Measurements from ENCODE around the gene CLCN1. TPM values are rescaled to one million over a fixed set of nuclear protein-coding genes. Genes with fewer than 3 reads are reported as not detected.

CLCN1 gene
- total and polyA plus RNA-seq, 2 donors from 2014 or later = 0.35 TPM; not detected in 1

- Histone ChIP-seq H3K27ac (ENCODE audit: low read depth in 2 of 2, low read length in 2 of 2) (no peak overlapping the region), H3K4me3 (ENCODE audit: low read length in 3 of 3) (no peak overlapping the region), H3K9ac (ENCODE audit: low read length in 3 of 3) (no peak overlapping the region), H3K9me3 (ENCODE audit: control insufficient read depth in 2 of 3, insufficient read depth in 1 of 3, low read length in 3 of 3) (no peaks in the 10 kb centered on the region), H3K4me1 (ENCODE audit: control insufficient read depth in 2 of 3, insufficient read depth in 2 of 3, low read depth in 1 of 3, low read length in 3 of 3) (peaks cover 0 to 24% (median 0%) of the 10 kb centered on the region in 3 donors), H3K36me3 (ENCODE audit: control insufficient read depth in 2 of 3, insufficient read depth in 3 of 3, low read length in 3 of 3) (peaks cover 3 to 16% (median 8%) of the 10 kb centered on the region in 3 donors), H3K27me3 (ENCODE audit: control insufficient read depth, insufficient read depth, low read length) (no peaks in the 10 kb centered on the region)
- TF ChIP-seq CTCF (IDR thresholded peaks at IDR 0.05; ENCODE audit: borderline replicate concordance, extremely low read depth, insufficient read depth) = no peak
- DNase-seq (no peak), FAIRE-seq (no peak)
- intact Hi-C loops (cut with DNase I) = no loop called here
Measured at GRCh38 chr7:143392875-143393266, 77.0 kb downstream of the CLCN1 start.

- H3K27me3 ChIP-seq (ENCODE audit: control insufficient read depth, insufficient read depth, low read length) = no peaks in the 10 kb centered on the region
- FAIRE-seq (no peak), DNase-seq (no peak)
- no peak for TF ChIP-seq CTCF (IDR thresholded peaks at IDR 0.05; ENCODE audit: borderline replicate concordance, extremely low read depth, insufficient read depth)
- peaks cover 3 to 16% (median 8%) of the 10 kb centered on the region in 3 donors for H3K36me3 ChIP-seq (ENCODE audit: control insufficient read depth in 2 of 3, insufficient read depth in 3 of 3, low read length in 3 of 3)
- H3K27ac ChIP-seq (ENCODE audit: low read depth in 2 of 2, low read length in 2 of 2) = no peak overlapping the region
- no peak overlapping the region for H3K9ac ChIP-seq (ENCODE audit: low read length in 3 of 3)
- H3K4me1 ChIP-seq (ENCODE audit: control insufficient read depth in 2 of 3, insufficient read depth in 2 of 3, low read depth in 1 of 3, low read length in 3 of 3) = peaks cover 0 to 24% (median 0%) of the 10 kb centered on the region in 3 donors
- H3K4me3 ChIP-seq (ENCODE audit: low read length in 3 of 3) = no peak overlapping the region
- no peaks in the 10 kb centered on the region for H3K9me3 ChIP-seq (ENCODE audit: control insufficient read depth in 2 of 3, insufficient read depth in 1 of 3, low read length in 3 of 3)
- intact Hi-C loops (cut with DNase I) = no loop called here
Measured at GRCh38 chr7:143393267-143394041, 77.5 kb downstream of the CLCN1 start.

DNA sequence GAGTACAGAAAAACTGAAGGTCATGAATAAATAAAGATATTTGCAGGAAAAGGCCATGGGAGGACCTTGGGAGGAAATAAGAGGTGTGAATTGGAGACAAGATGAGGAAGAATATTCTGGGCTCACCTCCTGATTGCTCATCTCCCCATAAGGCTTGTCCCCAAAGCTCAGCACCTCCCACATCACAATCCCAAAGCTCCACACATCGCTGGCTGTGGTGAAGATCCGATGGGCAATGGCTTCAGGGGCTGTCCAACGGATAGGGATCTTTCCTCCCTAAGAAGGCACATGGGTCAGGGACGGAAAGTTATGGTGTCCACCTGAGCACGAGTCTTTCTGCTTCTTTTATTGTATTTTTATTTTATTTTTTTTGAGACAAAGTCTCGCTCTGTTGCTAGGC, 78.2 kb downstream of the CLCN1 start:
- H3K27ac ChIP-seq (ENCODE audit: low read depth in 2 of 2, low read length in 2 of 2) = no peak overlapping the region

More for the DNA sequence above, 78.2 kb downstream of the CLCN1 start:
- DNase-seq (no peak), FAIRE-seq (no peak)
- Histone ChIP-seq H3K36me3 (ENCODE audit: control insufficient read depth in 2 of 3, insufficient read depth in 3 of 3, low read length in 3 of 3) (peaks cover 3 to 14% (median 8%) of the 10 kb centered on the region in 3 donors), H3K4me1 (ENCODE audit: control insufficient read depth in 2 of 3, insufficient read depth in 2 of 3, low read depth in 1 of 3, low read length in 3 of 3) (peaks cover 0 to 24% (median 0%) of the 10 kb centered on the region in 3 donors), H3K4me3 (ENCODE audit: low read length in 3 of 3) (no peak overlapping the region), H3K9ac (ENCODE audit: low read length in 3 of 3) (no peak overlapping the region), H3K27me3 (ENCODE audit: control insufficient read depth, insufficient read depth, low read length) (no peaks in the 10 kb centered on the region), H3K9me3 (ENCODE audit: control insufficient read depth in 2 of 3, insufficient read depth in 1 of 3, low read length in 3 of 3) (no peaks in the 10 kb centered on the region)
- TF ChIP-seq CTCF (IDR thresholded peaks at IDR 0.05; ENCODE audit: borderline replicate concordance, extremely low read depth, insufficient read depth) = no peak
- intact Hi-C loops (cut with DNase I) = no loop called here

Measured in kidney (tissue), 14 donors.